Heart left ventricle (tissue), 16 donors: ENCODE results near the gene SERTAD2. TPM values are rescaled to one million over a fixed set of nuclear protein-coding genes. Genes with fewer than 3 reads are reported as not detected.

Experiments
- ATAC-seq, 4 donors: fragments of 200-7000 bp; cut with Tn5 transposase; one replicate each; pipeline ENCODE4 v1.9.1; 2020 to 2022; ENCODE audit warnings: moderate library complexity in 4 of 4, mild to moderate bottlenecking in 3 of 4, moderate number of reproducible peaks in 1 of 4
- DNase-seq, 5 donors: peaks; one replicate each; pipeline ENCODE4 v3.0.0-alpha.2; 2020
- H3K27ac ChIP-seq, 12 donors: fragments of 200-600 bp; sonication (generic) in 4 of 12; one replicate each; pipeline versions ENCODE4 v1.5.0 to v1.8.0; 2016 to 2022; ENCODE audit warnings: mild to moderate bottlenecking in 2 of 12
- H3K27me3 ChIP-seq, 9 donors: fragments of 200-600 bp; sonication (generic) in 2 of 9; one replicate each; pipeline versions ENCODE4 v1.5.1 to v1.8.0; 2016 to 2022; ENCODE audit warnings: mild to moderate bottlenecking in 3 of 9
- H3K36me3 ChIP-seq, 9 donors: fragments of 200-600 bp; sonication (generic) in 2 of 9; one replicate each; pipeline versions ENCODE4 v1.5.0 to v1.8.0; 2018 to 2022; ENCODE audit warnings: mild to moderate bottlenecking in 2 of 9
- H3K4me1 ChIP-seq, 12 donors: fragments of 200-600 bp; sonication (generic) in 4 of 12; one replicate each; pipeline versions ENCODE4 v1.5.0 to v1.8.0; 2016 to 2022; ENCODE audit warnings: mild to moderate bottlenecking in 3 of 12
- H3K4me3 ChIP-seq, 12 donors: fragments of 200-600 bp; sonication (generic) in 4 of 12; one replicate each; pipeline versions ENCODE4 v1.5.0 to v1.8.0; 2017 to 2022; ENCODE audit warnings: mild to moderate bottlenecking in 9 of 12, moderate library complexity in 4 of 12
- H3K9me3 ChIP-seq, 12 donors: fragments of 200-600 bp; sonication (generic) in 4 of 12; one replicate each; pipeline versions ENCODE4 v1.5.0 to v1.8.0; 2016 to 2022; ENCODE audit warnings: mild to moderate bottlenecking in 1 of 12
- CTCF ChIP-seq, 12 donors: fragments of 200-600 bp; sonication (generic) in 4 of 12; IDR thresholded peaks; one replicate each; pipeline versions ENCODE4 v1.5.0 to v1.8.0; 2018 to 2022; ENCODE audit warnings: antibody characterized with exemption in 12 of 12, mild to moderate bottlenecking in 5 of 12
- POLR2A ChIP-seq, 2 donors: fragments of 450-650 bp; IDR thresholded peaks; one replicate each; pipeline ENCODE4 v1.6.1; 2017; ENCODE audit warnings: antibody characterized with exemption in 2 of 2, mild to moderate bottlenecking in 2 of 2, moderate library complexity in 2 of 2
- WGBS, 4 donors: extraction: QIAGEN DNeasy Blood & Tissue Kit in 2 of 4; methylation state at CpG; one replicate each; pipeline versions ENCODE4 v1.1.5 to v1.1.7; 2013 to 2018; 5-methylcytosine and 5-hydroxymethylcytosine counted together
- intact Hi-C, 10 donors: fragments of 100-400 bp; cut with DNase I; formaldehyde crosslinking; loops; one replicate each; pipeline versions ENCODE4 v1.11.1 to v1.14.2; 2022
- polyA plus RNA-seq, 2 donors: library from polyadenylated mRNA; stranded (reverse); fragments of 200-250 nt; gene quantifications; one replicate each; pipeline ENCODE4 v1.2.3, GENCODE V29; 2013
- total RNA-seq, 9 donors: library from RNA; depleted of rRNA in 2 of 9; stranded (reverse); fragments of >200 nt in 2 of 9; fragmentation: NEBNext Ultra II Directional in 3 of 9; extraction: Animal tissue kit (Norgen Biotek cat#: 25700) in 3 of 9; gene quantifications; one replicate each; pipeline versions ENCODE4 v1.1.0 to v1.2.4, GENCODE V29; 2016 to 2023
- donor health status: ischemic (EF 13 %, LVEDD 7.1; RV severe dilation, severe dysfunction).
- donor health status: healthy with polysubstance abuse.
- donor health status: DM: no; HTN: yes; CAD: no.
- donor health status: DM: no; HTN: no; CAD: no.
- donor health status: ischemic (EF 25% LVEDD 6.9; RV normal size, moderate dysfunction).
- donor health status: ischemic (EF 25% LVEDD 5.7; RV mildly dilated, moderate dysfunction).
- donor health status: healthy.
- donor health status: DM: yes; HTN: yes; CAD: no.
- donor health status: ischemic (EF 35%, LVEDD 5.7; RV mildly dilated, moderate dysfunction).
- donor health status: nonischemic (EF 11% LVEDD 7.7; RV severe dilation, severe dysfunction).
- donor health status: DM: yes; HTN: yes; CAD: no.
- donor health status: PGD.
- donor health status: ischemic (EF 29% LVEDD 5.4; RV normal size, mild dysfunction).
- donor health status: nonischemic (EF 23%, LVEDD 6.1; RV moderate dilation, normal function).

Gene SERTAD2
- total and polyA plus RNA-seq, 11 donors = 5.1 to 21.6 (median 15.5) TPM

- no peak for TF ChIP-seq POLR2A (IDR thresholded peaks at IDR 0.05)
- no peak for TF ChIP-seq CTCF (IDR thresholded peaks at IDR 0.05)
Observed at GRCh38 chr2:64698668-64699444, 45.1 kb upstream of the SERTAD2 start.

GRCh38 chr2:64698177-64698643 lies 44.5 kb upstream of the SERTAD2 start:
- DNase-seq (no peak), ATAC-seq (no peak)
- 87 to 94% (median 91%) methylated on average over 2 of the region's 2 CpGs for WGBS, 4 donors
- Histone ChIP-seq H3K4me1 (peaks cover 0 to 23% (median 0%) of the 10 kb centered on the region in 12 donors), H3K27ac (peak overlapping the region in 1 of 12 donors; percentile 30), H3K36me3 (no peaks in the 10 kb centered on the region), H3K4me3 (no peak overlapping the region), H3K27me3 (no peaks in the 10 kb centered on the region), H3K9me3 (no peaks in the 10 kb centered on the region)
- no peak for TF ChIP-seq CTCF (IDR thresholded peaks at IDR 0.05)
- intact Hi-C loops = loop anchor here in 1 of 10 donors (5.0 kb wide), 1 partner anchor 36 kb away; no protein-coding TSS in a partner anchor

More at GRCh38 chr2:64698668-64699444, 45.1 kb upstream of the SERTAD2 start:
- peak overlapping the region in 1 of 12 donors; percentile 30 for H3K27ac ChIP-seq
- H3K4me1 ChIP-seq = peaks cover 0 to 23% (median 0%) of the 10 kb centered on the region in 12 donors
- 84 to 93% (median 90%) methylated on average over 4 of the region's 4 CpGs for WGBS, 4 donors
- no peak overlapping the region for H3K4me3 ChIP-seq
- no peaks in the 10 kb centered on the region for H3K27me3 ChIP-seq
- intact Hi-C loops = loop anchor here in 1 of 10 donors (5.0 kb wide), 1 partner anchor 37 kb away; no protein-coding TSS in a partner anchor
- ATAC-seq (no peak), DNase-seq (no peak)
- no peaks in the 10 kb centered on the region for H3K36me3 ChIP-seq
- no peaks in the 10 kb centered on the region for H3K9me3 ChIP-seq

- intact Hi-C loops = loop anchor here in 1 of 10 donors (5.0 kb wide), 1 partner anchor 35 kb away; no protein-coding TSS in a partner anchor
- Histone ChIP-seq H3K27ac (no peak overlapping the region), H3K4me1 (peaks cover 0 to 23% (median 0%) of the 10 kb centered on the region in 12 donors), H3K4me3 (no peak overlapping the region), H3K27me3 (no peaks in the 10 kb centered on the region), H3K9me3 (no peaks in the 10 kb centered on the region), H3K36me3 (no peaks in the 10 kb centered on the region)
- 90 to 94% (median 93%) methylated on average over 6 of the region's 6 CpGs for WGBS, 4 donors
- DNase-seq = no peak
- no peak for ATAC-seq
- TF ChIP-seq CTCF (IDR thresholded peaks at IDR 0.05) = no peak
- no peak for TF ChIP-seq POLR2A (IDR thresholded peaks at IDR 0.05)
Observed at GRCh38 chr2:64697297-64698176, 43.8 kb upstream of the SERTAD2 start.
